Measurements from ENCODE around the gene ZDHHC12. TPM values are rescaled to one million over a fixed set of nuclear protein-coding genes. Genes with fewer than 3 reads are reported as not detected.

The ZDHHC12 gene
- total RNA-seq, 1 donor from 2014 or later, result 24.8 TPM

DNA sequence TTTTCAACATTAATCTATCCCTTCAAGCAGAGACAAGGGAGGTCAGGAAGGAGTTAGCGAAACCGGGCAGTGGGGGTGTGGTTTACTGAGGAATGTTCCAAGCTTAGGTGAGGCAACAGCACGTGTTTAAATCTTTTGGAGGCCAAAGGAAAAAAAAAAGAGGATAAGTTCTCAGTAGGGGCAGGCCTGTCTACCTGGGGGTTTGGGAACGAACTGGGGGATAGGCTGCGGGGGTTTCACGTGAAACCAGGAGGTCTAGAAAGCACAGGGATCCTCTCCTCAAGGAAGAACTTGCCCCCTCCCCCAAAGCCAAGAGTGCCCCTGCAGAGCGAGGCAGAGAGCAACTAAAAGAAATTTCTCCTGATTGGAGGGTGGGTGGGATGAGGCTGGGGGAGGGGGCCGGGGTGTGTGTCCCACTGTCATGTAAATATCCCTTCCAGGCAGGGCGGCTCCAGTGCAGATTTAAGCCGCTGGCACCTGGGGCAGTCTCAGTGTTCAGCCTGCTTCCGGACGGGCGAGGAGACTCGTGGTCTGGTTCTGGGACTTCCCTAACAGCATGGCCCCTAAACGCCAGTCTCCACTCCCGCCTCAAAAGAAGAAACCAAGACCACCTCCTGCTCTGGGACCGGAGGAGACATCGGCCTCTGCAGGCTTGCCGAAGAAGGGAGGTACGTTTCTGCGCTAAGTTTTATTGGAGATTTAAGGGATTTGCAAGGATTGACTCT is 40.4 kb downstream of the ZDHHC12 start:
- no peaks in the 10 kb centered on the region for H3K36me3 Mint-ChIP-seq (ENCODE audit: unreplicated experiment)
- H3K4me1 Mint-ChIP-seq (ENCODE audit: unreplicated experiment), result peaks cover 41% of the 10 kb centered on the region
- no peaks in the 10 kb centered on the region for H3K9me3 Mint-ChIP-seq (ENCODE audit: unreplicated experiment)
- H3K27me3 Mint-ChIP-seq (ENCODE audit: unreplicated experiment), result no peaks in the 10 kb centered on the region
- no peak for TF ChIP-seq CTCF (IDR thresholded peaks at IDR 0.05)
- no peak for DNase-seq (ENCODE audit: extremely low spot score, unreplicated experiment)
- H3K4me3 Mint-ChIP-seq (ENCODE audit: unreplicated experiment), result peak overlapping the region; percentile 94
- H3K27ac Mint-ChIP-seq (ENCODE audit: unreplicated experiment), result peak overlapping the region; percentile 93

- no peaks in the 10 kb centered on the region for H3K9me3 Mint-ChIP-seq (ENCODE audit: unreplicated experiment)
- no peak for TF ChIP-seq CTCF (IDR thresholded peaks at IDR 0.05)
- no peak for DNase-seq (ENCODE audit: extremely low spot score, unreplicated experiment)
- no peak overlapping the region for H3K4me3 Mint-ChIP-seq (ENCODE audit: unreplicated experiment)
- H3K27ac Mint-ChIP-seq (ENCODE audit: unreplicated experiment), result no peak overlapping the region
- H3K4me1 Mint-ChIP-seq (ENCODE audit: unreplicated experiment), result no peaks in the 10 kb centered on the region
- no peaks in the 10 kb centered on the region for H3K27me3 Mint-ChIP-seq (ENCODE audit: unreplicated experiment)
- H3K36me3 Mint-ChIP-seq (ENCODE audit: unreplicated experiment), result no peaks in the 10 kb centered on the region
Measured at GRCh38 chr9:128677794-128678193, 46.1 kb downstream of the ZDHHC12 start.

- TF ChIP-seq CTCF (IDR thresholded peaks at IDR 0.05), result no peak
Measured at GRCh38 chr9:128675382-128675781, 48.5 kb downstream of the ZDHHC12 start.

More at GRCh38 chr9:128675382-128675781, 48.5 kb downstream of the ZDHHC12 start:
- Mint-ChIP-seq H3K4me3 (ENCODE audit: unreplicated experiment) (no peak overlapping the region), H3K4me1 (ENCODE audit: unreplicated experiment) (no peaks in the 10 kb centered on the region), H3K9me3 (ENCODE audit: unreplicated experiment) (no peaks in the 10 kb centered on the region), H3K36me3 (ENCODE audit: unreplicated experiment) (no peaks in the 10 kb centered on the region), H3K27ac (ENCODE audit: unreplicated experiment) (no peak overlapping the region), H3K27me3 (ENCODE audit: unreplicated experiment) (no peaks in the 10 kb centered on the region)
- no peak for DNase-seq (ENCODE audit: extremely low spot score, unreplicated experiment)

Other genes with a start within 250 kb of the ZDHHC12 start
- gene GLE1, start 219.4 kb downstream of the ZDHHC12 start, total RNA-seq, result 17.2 and 17.4 TPM in 2 replicates
- gene SPTAN1, start 171.5 kb downstream of the ZDHHC12 start, total RNA-seq, result 355 and 365 TPM in 2 replicates
- 62.5 and 68.6 TPM in 2 replicates for gene DYNC2I2, start 67.3 kb downstream of the ZDHHC12 start, total RNA-seq
- gene SET, start 34.9 kb downstream of the ZDHHC12 start, total RNA-seq, result 381 and 382 TPM in 2 replicates
- gene PKN3, start 21.6 kb downstream of the ZDHHC12 start, total RNA-seq, result 7.5 and 8.0 TPM in 2 replicates
- gene ZER1, start 47.8 kb upstream of the ZDHHC12 start, total RNA-seq, result 61.2 and 61.9 TPM in 2 replicates
- gene TBC1D13, start 63.1 kb upstream of the ZDHHC12 start, total RNA-seq, result 32.8 and 33.3 TPM in 2 replicates
- gene ENDOG, start 94.4 kb upstream of the ZDHHC12 start, total RNA-seq, result 24.4 and 29.3 TPM in 2 replicates
- 34.8 and 36.7 TPM in 2 replicates for gene SPOUT1, start 105.7 kb upstream of the ZDHHC12 start, total RNA-seq
- 5.3 and 6.5 TPM in 2 replicates for gene KYAT1, start 157.8 kb upstream of the ZDHHC12 start, total RNA-seq
- gene LRRC8A, start 158.0 kb upstream of the ZDHHC12 start, total RNA-seq, result 39.5 and 42.8 TPM in 2 replicates
- 4.6 and 6.0 TPM in 2 replicates for gene PHYHD1, start 196.9 kb upstream of the ZDHHC12 start, total RNA-seq
- 27.4 and 30.5 TPM in 2 replicates for gene DOLK, start 223.5 kb upstream of the ZDHHC12 start, total RNA-seq
- 44.5 and 49.0 TPM in 2 replicates for gene NUP188, start 223.6 kb upstream of the ZDHHC12 start, total RNA-seq